Adrenal gland (tissue), 5 donors: Measurements from ENCODE around the gene PSMD8.

ENCODE experiments used
- CTCF ChIP-seq, 6 experiments: fragments of 450-650 bp in 4 of 6; fragments of 200-600 bp in 2 of 6; sonication (generic) in 1 of 6; IDR thresholded peaks; 1 replicate in 5 of 6; 2 replicates in 1 of 6; pipeline versions ENCODE4 v1.5.1 to v1.8.0; 2016 to 2021; ENCODE audit warnings: antibody characterized with exemption in 6 of 6, mild to moderate bottlenecking in 2 of 6, moderate library complexity in 1 of 6
- POLR2A ChIP-seq, 2 donors: fragments of 450-650 bp; IDR thresholded peaks; one replicate each; pipeline ENCODE4 v1.6.1; 2017; ENCODE audit warnings: antibody characterized with exemption in 2 of 2, mild to moderate bottlenecking in 2 of 2, moderate library complexity in 1 of 2
- donor health status: DM: no; HTN: no; CAD: no.

- no peak for TF ChIP-seq CTCF (IDR thresholded peaks at IDR 0.05)
- no peak for TF ChIP-seq POLR2A (IDR thresholded peaks at IDR 0.05)
Observed at GRCh38 chr19:38425222-38425809, 50.9 kb downstream of the PSMD8 start.
